HepG2 (cell line): ENCODE data around the gene ASPRV1. TPM values are rescaled to one million over a fixed set of nuclear protein-coding genes. Genes with fewer than 3 reads are reported as not detected.
A peak's percentile ranks its signal among the peaks of the same experiment; 100 is the strongest.

Source experiments
- CENPBD1 ChIP-seq: sonication (generic); formaldehyde crosslinking; IDR thresholded peaks from 2 replicates; pipeline ENCODE4 v1.8.0; 2022; ENCODE audit warnings: missing genetic modification reagents, low read depth, mild to moderate bottlenecking, borderline replicate concordance
- HOMEZ ChIP-seq: IDR thresholded peaks from 2 replicates; pipeline ENCODE4 v1.6.1; 2016; ENCODE audit warnings: low read depth
- MAZ ChIP-seq, 2 experiments: sonication (generic) in 1 of 2; formaldehyde crosslinking in 1 of 2; IDR thresholded peaks; 2 replicates each; pipeline versions ENCODE4 v1.5.0 to v1.6.1; 2012 to 2020; ENCODE audit warnings: low read depth in 2 of 2, mild to moderate bottlenecking in 2 of 2, borderline replicate concordance in 1 of 2, improper control_type of control experiment in 1 of 2, low read length in 1 of 2, missing genetic modification reagents in 1 of 2, moderate library complexity in 1 of 2
- SAFB2 ChIP-seq: sonication (generic); formaldehyde crosslinking; IDR thresholded peaks from 2 replicates; pipeline ENCODE4 v1.5.1; 2020; ENCODE audit warnings: missing genetic modification reagents, low read depth, mild to moderate bottlenecking, borderline replicate concordance
- SIN3A ChIP-seq: IDR thresholded peaks from 2 replicates; pipeline ENCODE4 v1.6.1; 2011; ENCODE audit warnings: low read depth, mild to moderate bottlenecking, control low read depth, low read length, borderline replicate concordance
- SOX6 ChIP-seq, 2 experiments: fragments of 450-650 bp in 1 of 2; sonication (generic) in 1 of 2; formaldehyde crosslinking in 1 of 2; IDR thresholded peaks; 2 replicates each; pipeline versions ENCODE4 v1.4.0 to v1.6.1; 2017 to 2020; ENCODE audit warnings: antibody characterized with exemption in 1 of 2, mild to moderate bottlenecking in 1 of 2, missing genetic modification reagents in 1 of 2
- TRIM24 ChIP-seq: sonication (generic); formaldehyde crosslinking; IDR thresholded peaks from 2 replicates; pipeline ENCODE4 v1.8.0; 2022; ENCODE audit warnings: mild to moderate bottlenecking, missing genetic modification reagents
- ZBTB43 ChIP-seq: sonication (generic); formaldehyde crosslinking; conservative IDR thresholded peaks from 2 replicates; pipeline ENCODE4 v1.4.0; 2020; ENCODE audit warnings: missing genetic modification reagents
- ZNF253 ChIP-seq: sonication (generic); formaldehyde crosslinking; IDR thresholded peaks from 2 replicates; pipeline ENCODE4 v1.8.0; 2022; ENCODE audit warnings: mild to moderate bottlenecking, missing genetic modification reagents, borderline replicate concordance
- ZNF30 ChIP-seq: sonication (generic); formaldehyde crosslinking; IDR thresholded peaks from 2 replicates; pipeline ENCODE4 v1.5.0; 2020; ENCODE audit warnings: mild to moderate bottlenecking, missing genetic modification reagents
- ZNF646 ChIP-seq: sonication (generic); formaldehyde crosslinking; IDR thresholded peaks from 2 replicates; pipeline ENCODE4 v1.9.0; 2021; ENCODE audit warnings: mild to moderate bottlenecking, missing genetic modification reagents
- ZNF703 ChIP-seq: sonication (generic); formaldehyde crosslinking; IDR thresholded peaks from 2 replicates; pipeline ENCODE4 v1.5.1; 2020; ENCODE audit warnings: missing genetic modification reagents, mild to moderate bottlenecking, moderate library complexity, borderline replicate concordance
- ZZZ3 ChIP-seq: sonication (generic); formaldehyde crosslinking; IDR thresholded peaks from 2 replicates; pipeline ENCODE4 v1.4.0; 2020; ENCODE audit warnings: missing genetic modification reagents, mild to moderate bottlenecking, borderline replicate concordance
- polyA plus RNA-seq, 8 experiments: library from polyadenylated mRNA; depleted of rRNA in 3 of 8; stranded (reverse) in 7 of 8; unstranded in 1 of 8; fragments of >200 nt; fragmentation: Illumina TruSeq in 4 of 8; extraction: Trizol in 4 of 8; gene quantifications; 2 replicates each; pipeline versions ENCODE4 v1.2.1 to v1.2.3, GENCODE V29; 2011 to 2016; ENCODE audit warnings: low read depth in 4 of 8, missing spikeins in 1 of 8, mixed read lengths in 1 of 8; ENCODE audit not compliant: insufficient read depth in 1 of 8
- total RNA-seq, 5 experiments: library from RNA; depleted of rRNA; stranded (reverse); fragments of >200 nt; fragmentation: Illumina TruSeq; extraction: Trizol; gene quantifications; 2 replicates each; pipeline ENCODE4 v1.2.3, GENCODE V29; 2016; ENCODE audit warnings: low read depth in 1 of 5
- TF ChIP-seq, protein P1 (sequence below): sonication (generic); formaldehyde crosslinking; IDR thresholded peaks from 2 replicates; pipeline ENCODE4 v1.4.0; 2020; ENCODE audit warnings: missing genetic modification reagents

Gene ASPRV1
- total and polyA plus RNA-seq, 2 of the 13 experiments (the other 11 are each of a cell fraction or from before 2014, with no cell fraction given): 0.40 to 0.48 TPM

- TF ChIP-seq ZNF646 (CRISPR knock-in tag): no peak
- TF ChIP-seq, protein P1, sequence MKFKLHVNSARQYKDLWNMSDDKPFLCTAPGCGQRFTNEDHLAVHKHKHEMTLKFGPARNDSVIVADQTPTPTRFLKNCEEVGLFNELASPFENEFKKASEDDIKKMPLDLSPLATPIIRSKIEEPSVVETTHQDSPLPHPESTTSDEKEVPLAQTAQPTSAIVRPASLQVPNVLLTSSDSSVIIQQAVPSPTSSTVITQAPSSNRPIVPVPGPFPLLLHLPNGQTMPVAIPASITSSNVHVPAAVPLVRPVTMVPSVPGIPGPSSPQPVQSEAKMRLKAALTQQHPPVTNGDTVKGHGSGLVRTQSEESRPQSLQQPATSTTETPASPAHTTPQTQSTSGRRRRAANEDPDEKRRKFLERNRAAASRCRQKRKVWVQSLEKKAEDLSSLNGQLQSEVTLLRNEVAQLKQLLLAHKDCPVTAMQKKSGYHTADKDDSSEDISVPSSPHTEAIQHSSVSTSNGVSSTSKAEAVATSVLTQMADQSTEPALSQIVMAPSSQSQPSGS (CRISPR knock-in tag): peak; percentile 99
- no peak for TF ChIP-seq ZNF30 (CRISPR knock-in tag)
- no peak for TF ChIP-seq MAZ (IDR thresholded peaks at IDR 0.05; ENCODE audit: borderline replicate concordance, low read depth, low read length)
- peak; percentile 14 for TF ChIP-seq MAZ (CRISPR knock-in tag; IDR thresholded peaks at IDR 0.05; ENCODE audit: low read depth)
- no peak; the same call in 1 of the 2 replicates for TF ChIP-seq ZBTB43 (CRISPR knock-in tag)
- peak; percentile 84; the same call in 1 of the 2 replicates for TF ChIP-seq SAFB2 (CRISPR knock-in tag)
- TF ChIP-seq CENPBD1 (CRISPR knock-in tag): no peak
- TF ChIP-seq HOMEZ (CRISPR knock-in tag): peak; percentile 74; the same call in 1 of the 2 replicates
- peak; percentile 93; the same call in 1 of the 2 replicates for TF ChIP-seq ZNF703 (CRISPR knock-in tag)
- TF ChIP-seq SOX6 (IDR thresholded peaks at IDR 0.05): no peak
- peak; percentile 63 for TF ChIP-seq SOX6 (CRISPR knock-in tag; IDR thresholded peaks at IDR 0.05)
- peak; percentile 87 for TF ChIP-seq ZZZ3 (CRISPR knock-in tag)
- peak; percentile 95; the same call in 1 of the 2 replicates for TF ChIP-seq ZNF253 (CRISPR knock-in tag)
- no peak for TF ChIP-seq TRIM24
- TF ChIP-seq SIN3A: peak; percentile 83
Observed at GRCh38 chr2:69914164-69914949, 47.1 kb downstream of the ASPRV1 start (continued).
